ENCODE measurements around the gene LPAR4.
"Not testable (repeated sequence)": the region's sequence is repeated elsewhere in the genome, so short reads cannot be mapped to it uniquely, and the experiment has no call there.

Gene LPAR4

GRCh38 chrX:78747489-78747888 lies at the start of gene LPAR4:
Gene LPAR4 (plus strand): TSS chrX:78747720. CDS start chrX:78754870, 7,150 bp downstream.
- no peak for DNase-seq (ENCODE audit: low spot score)
- no peak for FAIRE-seq

GRCh38 chrX:78706071-78706470 lies 41.4 kb upstream of the LPAR4 start:
- FAIRE-seq (no peak), DNase-seq (ENCODE audit: low spot score) (no peak)

GRCh38 chrX:78708262-78708661 lies 39.3 kb upstream of the LPAR4 start:
- DNase-seq (ENCODE audit: low spot score), result peak; percentile 14

GRCh38 chrX:78708816-78709215 lies 38.7 kb upstream of the LPAR4 start:
- DNase-seq (ENCODE audit: low spot score), result no peak
- no peak for FAIRE-seq

More at GRCh38 chrX:78708262-78708661, 39.3 kb upstream of the LPAR4 start:
- no peak for FAIRE-seq

- no peak for DNase-seq (ENCODE audit: low spot score)
These were observed 37.3 kb upstream of the LPAR4 start for GRCh38 chrX:78710171-78710570.

DNA sequence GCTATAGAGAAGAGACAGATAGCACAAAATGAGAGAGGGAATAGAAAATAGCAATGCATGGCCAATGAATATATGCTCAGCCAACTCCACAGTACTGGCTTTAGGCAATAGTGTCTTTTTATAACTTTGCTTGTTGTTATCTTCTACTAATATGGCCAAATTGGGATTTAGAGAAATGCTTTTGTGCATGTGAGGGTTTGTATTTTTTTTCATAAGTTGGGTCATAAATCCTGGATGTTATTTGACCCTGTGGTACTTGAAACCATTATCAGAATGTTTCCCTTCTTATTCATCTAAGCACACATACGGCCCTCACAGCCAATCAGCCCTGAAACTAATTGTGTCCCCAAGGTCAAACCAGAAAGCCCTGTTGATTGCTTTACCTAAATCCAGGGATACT lies 35.2 kb upstream of the LPAR4 start:
- DNase-seq (ENCODE audit: low spot score) (no peak), FAIRE-seq (no peak)

More at GRCh38 chrX:78710171-78710570, 37.3 kb upstream of the LPAR4 start:
- FAIRE-seq, result no peak

DNA sequence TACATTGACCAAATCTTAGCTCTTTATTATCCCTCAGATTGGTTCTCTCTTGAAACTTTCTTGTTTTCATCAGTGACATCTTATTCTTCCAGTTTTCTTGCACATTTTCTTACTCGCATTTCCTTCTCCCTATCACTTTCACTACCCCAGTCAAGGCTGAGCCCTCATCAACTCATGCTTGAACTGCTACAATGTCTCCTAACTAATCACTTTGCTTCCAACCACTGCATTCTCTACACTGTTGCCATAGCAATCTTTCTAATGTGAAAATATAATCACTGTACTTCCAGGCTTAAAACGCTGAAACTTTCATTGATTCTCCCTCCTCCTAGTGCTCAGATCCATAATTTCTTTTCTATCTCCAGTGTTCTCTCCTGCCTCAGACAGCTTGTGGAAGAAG lies 22.2 kb upstream of the LPAR4 start:
- FAIRE-seq (no peak), DNase-seq (ENCODE audit: low spot score) (no peak)

DNA sequence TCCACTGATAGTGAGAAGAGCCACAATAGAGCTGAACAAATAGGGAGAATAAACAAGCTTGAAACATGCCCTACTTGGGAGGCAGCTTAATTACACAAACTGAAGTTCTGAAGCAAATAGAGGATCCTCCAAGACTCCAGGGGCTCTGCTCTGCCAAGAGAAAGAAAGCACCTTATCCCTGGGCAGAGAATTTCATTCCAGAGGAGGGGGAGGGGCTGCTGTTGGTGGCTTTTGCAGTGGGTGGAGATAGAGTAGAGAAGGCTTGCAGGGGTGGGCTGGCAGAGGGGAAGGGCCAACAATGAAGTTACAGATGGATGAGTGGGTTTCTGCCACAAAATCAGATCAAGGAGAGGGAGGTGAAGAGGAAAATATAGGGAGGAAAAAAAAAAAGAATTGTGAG lies 1.0 kb upstream of the LPAR4 start:
- no peak for FAIRE-seq
- no peak for DNase-seq (ENCODE audit: low spot score)

DNA sequence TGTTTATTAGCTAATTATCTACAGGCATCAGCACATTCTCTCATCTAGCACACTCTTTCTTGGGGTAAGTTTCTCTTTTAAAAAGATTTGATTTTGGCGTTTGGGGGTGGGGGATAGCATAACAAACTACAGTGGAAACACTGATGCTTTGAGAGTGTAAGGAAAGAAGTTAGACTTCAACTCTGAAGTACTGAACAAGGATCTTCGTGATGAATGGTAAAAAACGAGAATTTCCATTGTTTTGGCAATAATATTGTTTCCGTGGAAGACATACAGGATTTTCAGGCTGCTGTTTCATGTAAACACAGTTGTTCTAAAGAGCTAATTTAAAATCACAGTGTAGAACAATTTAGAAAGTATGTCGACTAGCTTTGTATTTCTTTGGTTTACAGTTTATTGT lies 451 bp downstream of the LPAR4 start:
- no peak for DNase-seq (ENCODE audit: low spot score)
- FAIRE-seq, result no peak

GRCh38 chrX:78748846-78749245 lies 1.3 kb downstream of the LPAR4 start:
- no peak for FAIRE-seq

DNA sequence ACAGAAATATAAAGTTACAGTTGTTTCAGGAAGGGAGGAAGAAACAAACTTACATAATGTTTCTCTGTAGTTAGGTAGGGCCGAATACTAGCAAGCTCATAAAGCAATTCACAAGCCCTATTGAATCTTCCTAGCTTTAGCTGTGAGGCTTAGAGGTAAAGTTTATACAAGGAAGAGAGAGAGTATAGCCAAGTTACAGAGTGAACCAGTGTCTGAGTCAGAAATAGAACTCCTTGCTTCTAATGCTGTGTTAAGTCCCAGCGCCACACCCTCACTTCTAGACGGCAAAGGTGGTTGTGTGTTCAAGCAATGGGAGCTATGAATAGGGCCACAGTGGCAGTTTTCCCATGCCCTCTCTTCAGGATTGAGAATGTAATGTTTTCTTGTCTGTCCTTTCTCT lies 6.1 kb downstream of the LPAR4 start:
- FAIRE-seq, result no peak

More at GRCh38 chrX:78748846-78749245, 1.3 kb downstream of the LPAR4 start:
- no peak for DNase-seq (ENCODE audit: low spot score)

GRCh38 chrX:78754917-78755316 lies 7.4 kb downstream of the LPAR4 start:
- no peak for DNase-seq (ENCODE audit: low spot score)
- no peak for FAIRE-seq

More for the DNA sequence above, 6.1 kb downstream of the LPAR4 start:
- no peak for DNase-seq (ENCODE audit: low spot score)

DNA sequence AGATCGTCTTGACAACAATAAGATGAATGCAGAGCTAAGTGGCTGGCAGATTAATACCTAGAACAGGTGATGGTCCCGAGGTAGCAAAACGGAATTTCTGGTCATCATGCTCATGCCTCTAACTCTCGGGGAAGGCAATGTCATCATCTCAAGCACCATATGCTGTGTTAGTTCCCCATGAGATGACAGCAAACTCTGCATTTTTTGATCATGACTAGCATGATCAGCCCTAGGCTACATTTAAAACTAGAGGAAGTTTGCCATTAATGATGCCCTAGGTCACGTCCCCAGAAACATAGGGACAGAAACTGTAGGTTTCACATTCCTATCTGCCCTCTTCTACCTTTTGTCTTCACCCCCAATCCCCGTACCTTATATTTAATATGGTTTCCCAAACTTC lies 11.6 kb downstream of the LPAR4 start:
- DNase-seq (ENCODE audit: low spot score), result no peak
- no peak for FAIRE-seq

GRCh38 chrX:78769101-78769755 lies 21.7 kb downstream of the LPAR4 start:
- DNase-seq (ENCODE audit: low spot score) (no peak), FAIRE-seq (no peak)

DNA sequence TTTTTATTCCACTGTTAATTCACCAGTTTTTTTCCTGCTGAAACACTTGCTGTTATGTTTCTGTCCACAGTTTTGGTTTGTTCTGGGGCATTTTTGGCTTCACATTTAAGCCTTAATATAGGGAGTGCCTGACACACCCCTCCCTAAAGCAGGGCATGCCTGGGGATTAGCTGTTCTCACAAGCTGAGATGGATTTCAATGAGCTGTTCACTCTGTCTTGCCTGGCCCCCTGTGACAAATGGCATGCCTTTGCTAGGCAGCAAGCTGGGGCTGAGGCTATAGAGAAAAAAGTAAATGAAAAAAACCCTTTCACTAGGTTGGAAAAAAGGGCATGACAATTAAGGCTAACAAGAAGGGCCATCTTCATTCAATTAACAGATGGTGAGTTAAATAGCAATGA lies 22.4 kb downstream of the LPAR4 start:
- FAIRE-seq (no peak), DNase-seq (ENCODE audit: low spot score) (no peak)

- no peak for DNase-seq (ENCODE audit: low spot score)
- no peak for FAIRE-seq
These were observed 49.4 kb downstream of the LPAR4 start for GRCh38 chrX:78796916-78797315.

GRCh38 chrX:78800114-78800513 lies 52.6 kb downstream of the LPAR4 start:
- FAIRE-seq (no peak), DNase-seq (ENCODE audit: low spot score) (no peak)

- DNase-seq (ENCODE audit: low spot score) (no peak), FAIRE-seq (no peak)
These were observed 53.2 kb downstream of the LPAR4 start for GRCh38 chrX:78800694-78801093.

- no peak for FAIRE-seq
- DNase-seq (ENCODE audit: low spot score), result no peak
These were observed 54.0 kb downstream of the LPAR4 start for GRCh38 chrX:78801522-78801921.

GRCh38 chrX:78802526-78802925 lies 55.0 kb downstream of the LPAR4 start:
- not testable (repeated sequence) for FAIRE-seq; DNase-seq (ENCODE audit: low spot score)

Measured in urothelium cell line (cell line).